GM23248 (cell line): Measurements from ENCODE around the gene ZNF385D. TPM values are rescaled to one million over a fixed set of nuclear protein-coding genes. Genes with fewer than 3 reads are reported as not detected.
A peak's percentile ranks its signal among the peaks of the same experiment; 100 is the strongest.

Experiments used
- DNase-seq: peaks from one replicate; pipeline ENCODE4 v3.0.0-alpha.2; 2015
- H2AFZ ChIP-seq: fragments of 200-600 bp; sonication (generic); 2 replicates; pipeline ENCODE4 v1.6.1; 2016; ENCODE audit warnings: antibody characterized with exemption
- H3F3A ChIP-seq: fragments of 200-600 bp; sonication (generic); 2 replicates; pipeline ENCODE4 v1.6.1; 2016; ENCODE audit warnings: mild to moderate bottlenecking, antibody characterized with exemption, mixed run types; ENCODE audit not compliant: insufficient read depth
- H3K27ac ChIP-seq: fragments of 200-600 bp; sonication (generic); 2 replicates; pipeline ENCODE4 v1.5.1; 2016; ENCODE audit warnings: mild to moderate bottlenecking
- H3K27me3 ChIP-seq: fragments of 200-600 bp; sonication (generic); replicated peaks from 2 replicates; pipeline ENCODE4 v1.6.1; 2016; ENCODE audit warnings: mild to moderate bottlenecking; ENCODE audit not compliant: insufficient read depth
- H3K36me3 ChIP-seq: fragments of 200-600 bp; sonication (generic); 2 replicates; pipeline ENCODE4 v1.6.1; 2016; ENCODE audit warnings: low read depth, mild to moderate bottlenecking
- H3K4me1 ChIP-seq: fragments of 200-600 bp; sonication (generic); 2 replicates; pipeline ENCODE4 v1.6.1; 2016; ENCODE audit warnings: mild to moderate bottlenecking; ENCODE audit not compliant: insufficient read depth
- H3K4me2 ChIP-seq: fragments of 200-600 bp; sonication (generic); one replicate; pipeline ENCODE4 v1.6.1; 2016; ENCODE audit warnings: mild to moderate bottlenecking; ENCODE audit not compliant: unreplicated experiment
- H3K4me3 ChIP-seq: fragments of 200-600 bp; sonication (generic); 2 replicates; pipeline ENCODE4 v1.5.1; 2016; ENCODE audit warnings: mild to moderate bottlenecking
- H3K79me2 ChIP-seq: fragments of 200-600 bp; sonication (generic); 2 replicates; pipeline ENCODE4 v1.6.1; 2016; ENCODE audit warnings: mild to moderate bottlenecking; ENCODE audit not compliant: insufficient read depth
- H3K9ac ChIP-seq: fragments of 200-600 bp; sonication (generic); 2 replicates; pipeline ENCODE4 v1.6.1; 2016; ENCODE audit warnings: mild to moderate bottlenecking
- H3K9me2 ChIP-seq: fragments of 200-600 bp; sonication (generic); 2 replicates; pipeline ENCODE4 v1.6.1; 2016; ENCODE audit warnings: mixed run types, mild to moderate bottlenecking, moderate library complexity; ENCODE audit not compliant: insufficient read depth
- H3K9me3 ChIP-seq: fragments of 200-600 bp; sonication (generic); one replicate; pipeline ENCODE4 v1.6.1; 2017; ENCODE audit warnings: low read depth
- H4K20me1 ChIP-seq: fragments of 200-600 bp; sonication (generic); 2 replicates; pipeline ENCODE4 v1.6.0; 2016; ENCODE audit not compliant: insufficient read depth
- EZH2 ChIP-seq: fragments of 200-600 bp; sonication (generic); IDR thresholded peaks from 2 replicates; pipeline ENCODE4 v1.6.1; 2018; ENCODE audit warnings: antibody characterized with exemption, mild to moderate bottlenecking; ENCODE audit not compliant: insufficient read depth, poor library complexity, severe bottlenecking
- EZH2phosphoT487 ChIP-seq: fragments of 200-600 bp; sonication (generic); IDR thresholded peaks from 2 replicates; pipeline ENCODE4 v1.6.1; 2018; ENCODE audit warnings: antibody characterized with exemption, moderate library complexity, mild to moderate bottlenecking, low read depth; ENCODE audit not compliant: insufficient read depth
- WGBS, 2 experiments: methylation state at CpG; one replicate each; pipeline ENCODE4 v1.1.6; 2015 to 2017; ENCODE audit warnings: low lambda C conversion rate in 2 of 2, low coverage in 1 of 2; ENCODE audit errors: missing lambda C conversion rate in 2 of 2; 5-methylcytosine and 5-hydroxymethylcytosine counted together
- in situ Hi-C: fragments of 300-500 bp; cut with MboI; formaldehyde crosslinking; loops from 2 replicates; pipeline ENCODE4 v1.15.0; 2020
- polyA plus RNA-seq: library from polyadenylated mRNA; unstranded; fragments of >200 nt; fragmentation: Nextera tagmentation; extraction: Ambion mirVana; gene quantifications from 2 replicates; pipeline ENCODE4 v1.2.1, GENCODE V29; 2016
- total RNA-seq: library from RNA; depleted of rRNA; stranded (reverse); fragments of >200 nt; shearing (Covaris generic); gene quantifications from 2 replicates; pipeline ENCODE4 v1.2.3, GENCODE V29; 2014

ZNF385D gene
- total and polyA plus RNA-seq, 2 experiments from 2014 or later = 0.97 to 13.8 TPM

- in situ Hi-C loops = no loop called here
These were observed 116.9 kb downstream of the ZNF385D start for GRCh38 chr3:21634112-21634511.

GRCh38 chr3:21624524-21624923 is 126.5 kb downstream of the ZNF385D start:
- Histone ChIP-seq H3K27me3 (no peaks in the 10 kb centered on the region), H3K79me2 (no peaks in the 10 kb centered on the region), H3K9ac (no peak overlapping the region), H3K36me3 (no peaks in the 10 kb centered on the region), H3K9me2 (no peaks in the 10 kb centered on the region), H3K9me3 (no peaks in the 10 kb centered on the region), H2AFZ (no peak overlapping the region), H3F3A (no peaks in the 10 kb centered on the region), H3K4me1 (peaks cover 11% of the 10 kb centered on the region), H3K27ac (no peak overlapping the region), H3K4me2 (no peak overlapping the region), H4K20me1 (no peaks in the 10 kb centered on the region), H3K4me3 (no peak overlapping the region)
- WGBS, 2 experiments = 84 to 87% methylated on average over 4 of the region's 4 CpGs
- DNase-seq = no peak
- TF ChIP-seq EZH2 = no peak
- TF ChIP-seq EZH2phosphoT487 = no peak
- in situ Hi-C loops = no loop called here

More at GRCh38 chr3:21634112-21634511, 116.9 kb downstream of the ZNF385D start:
- H3K36me3 ChIP-seq = no peaks in the 10 kb centered on the region
- no peaks in the 10 kb centered on the region for H3K9me3 ChIP-seq
- no peaks in the 10 kb centered on the region for H3K9me2 ChIP-seq
- H3K4me1 ChIP-seq = no peaks in the 10 kb centered on the region
- no peaks in the 10 kb centered on the region for H4K20me1 ChIP-seq
- no peak overlapping the region for H3K27ac ChIP-seq
- no peak overlapping the region for H2AFZ ChIP-seq
- TF ChIP-seq EZH2 = no peak
- TF ChIP-seq EZH2phosphoT487 = no peak
- no peak overlapping the region for H3K4me3 ChIP-seq
- no peaks in the 10 kb centered on the region for H3F3A ChIP-seq
- no peak for DNase-seq
- WGBS, 2 experiments = 85 to 100% methylated on average over 1 of the region's 1 CpG
- no peak overlapping the region for H3K9ac ChIP-seq
- no peaks in the 10 kb centered on the region for H3K27me3 ChIP-seq
- no peaks in the 10 kb centered on the region for H3K79me2 ChIP-seq
- H3K4me2 ChIP-seq = no peak overlapping the region

GRCh38 chr3:21621181-21621651 is 129.8 kb downstream of the ZNF385D start:
- no peak overlapping the region for H3K4me2 ChIP-seq
- no peak overlapping the region for H3K4me3 ChIP-seq
- H3K36me3 ChIP-seq = no peaks in the 10 kb centered on the region
- no peaks in the 10 kb centered on the region for H3K9me3 ChIP-seq
- H3F3A ChIP-seq = no peaks in the 10 kb centered on the region
- in situ Hi-C loops = no loop called here
- peak; percentile 64 for DNase-seq
- TF ChIP-seq EZH2 = no peak
- TF ChIP-seq EZH2phosphoT487 = no peak
- H3K79me2 ChIP-seq = no peaks in the 10 kb centered on the region
- peaks cover 11% of the 10 kb centered on the region for H3K4me1 ChIP-seq
- no peaks in the 10 kb centered on the region for H3K27me3 ChIP-seq
- H3K9me2 ChIP-seq = no peaks in the 10 kb centered on the region
- 63 to 75% methylated on average over 4 of the region's 4 CpGs for WGBS, 2 experiments
- H2AFZ ChIP-seq = no peak overlapping the region
- no peak overlapping the region for H3K27ac ChIP-seq
- no peak overlapping the region for H3K9ac ChIP-seq
- no peaks in the 10 kb centered on the region for H4K20me1 ChIP-seq

GRCh38 chr3:21620511-21621155 is 130.4 kb downstream of the ZNF385D start:
- H3K27me3 ChIP-seq = no peaks in the 10 kb centered on the region
- H3K9me2 ChIP-seq = no peaks in the 10 kb centered on the region
- no peaks in the 10 kb centered on the region for H3K36me3 ChIP-seq
- no peaks in the 10 kb centered on the region for H4K20me1 ChIP-seq
- H3K4me1 ChIP-seq = peaks cover 11% of the 10 kb centered on the region
- H3K27ac ChIP-seq = no peak overlapping the region
- no peak overlapping the region for H3K4me3 ChIP-seq
- in situ Hi-C loops = no loop called here
- 85% methylated on average over 8 of the region's 8 CpGs for WGBS, 2 experiments
- H3K9ac ChIP-seq = no peak overlapping the region
- H3K79me2 ChIP-seq = no peaks in the 10 kb centered on the region
- H3K9me3 ChIP-seq = no peaks in the 10 kb centered on the region
- TF ChIP-seq EZH2phosphoT487 (no peak), EZH2 (no peak)
- no peak overlapping the region for H2AFZ ChIP-seq
- DNase-seq = no peak
- H3K4me2 ChIP-seq = no peak overlapping the region
- H3F3A ChIP-seq = no peaks in the 10 kb centered on the region

- in situ Hi-C loops = no loop called here
- Histone ChIP-seq H3K4me2 (no peak overlapping the region), H3K79me2 (no peaks in the 10 kb centered on the region), H4K20me1 (no peaks in the 10 kb centered on the region), H3K9ac (no peak overlapping the region), H3K4me3 (no peak overlapping the region), H3K4me1 (peaks cover 11% of the 10 kb centered on the region), H3K27ac (no peak overlapping the region), H3K36me3 (no peaks in the 10 kb centered on the region), H3K9me3 (no peaks in the 10 kb centered on the region), H3K9me2 (no peaks in the 10 kb centered on the region), H3F3A (no peaks in the 10 kb centered on the region), H2AFZ (no peak overlapping the region), H3K27me3 (no peaks in the 10 kb centered on the region)
- TF ChIP-seq EZH2phosphoT487 = no peak
- TF ChIP-seq EZH2 = no peak
- DNase-seq = no peak
- 84 to 92% methylated on average over 2 of the region's 2 CpGs for WGBS, 2 experiments
These were observed 132.3 kb downstream of the ZNF385D start for GRCh38 chr3:21618695-21619094.
